H1 (cell line): ENCODE data around the gene TMIGD3. TPM values are rescaled to one million over a fixed set of nuclear protein-coding genes. Genes with fewer than 3 reads are reported as not detected.

Source experiments
- CTCF ChIA-PET: fragments of 300-600 bp; sonication (Branson Sonifier 250); formaldehyde crosslinking; loops from one replicate; lab custom pipeline; 2021; ENCODE audit not compliant: partially characterized antibody; lab: Charles Lee
- POLR2A ChIA-PET: fragments of 300-600 bp; sonication (Branson Sonifier 250); formaldehyde crosslinking; loops from one replicate; lab custom pipeline; 2021; ENCODE audit warnings: inconsistent platforms; ENCODE audit not compliant: partially characterized antibody; lab: Charles Lee
- DNase-seq, 2 experiments: peaks; one replicate each; pipeline versions ENCODE4 v3.0.0 to v3.0.0-alpha.2; 2010 to 2022; ENCODE audit warnings: low spot score in 2 of 2, low read depth in 1 of 2, mixed read lengths in 1 of 2
- FAIRE-seq: peaks from 2 replicates; lab custom pipeline; 2011; peaks lifted over from hg19 to GRCh38; lab: Jason Lieb, UNC
- H2AFZ ChIP-seq: 2 replicates; pipeline ENCODE4 v1.8.1; 2012; ENCODE audit warnings: low read length, inconsistent platforms
- H2AK5ac ChIP-seq: 2 replicates; pipeline ENCODE4 v1.6.1; 2013; ENCODE audit warnings: low read depth, low read length
- H2BK120ac ChIP-seq: replicated peaks from 2 replicates; pipeline ENCODE3; 2013; ENCODE audit warnings: low read depth, low read length, inconsistent platforms
- H2BK12ac ChIP-seq: 2 replicates; pipeline ENCODE4 v1.6.1; 2013; ENCODE audit warnings: low read depth, low read length
- H2BK15ac ChIP-seq: 2 replicates; pipeline ENCODE4 v1.6.1; 2013; ENCODE audit warnings: low read length
- H2BK20ac ChIP-seq: 2 replicates; pipeline ENCODE4 v1.6.1; 2013; ENCODE audit warnings: low read length
- H2BK5ac ChIP-seq: 2 replicates; pipeline ENCODE4 v1.6.1; 2013; ENCODE audit warnings: low read depth, low read length
- H3K14ac ChIP-seq: 2 replicates; pipeline ENCODE4 v1.6.1; 2013; ENCODE audit warnings: inconsistent platforms; ENCODE audit not compliant: insufficient read length
- H3K18ac ChIP-seq: 2 replicates; pipeline ENCODE4 v1.6.1; 2013; ENCODE audit warnings: low read length; ENCODE audit errors: extremely low read depth
- H3K23ac ChIP-seq: 2 replicates; pipeline ENCODE4 v1.6.1; 2013; ENCODE audit warnings: inconsistent platforms; ENCODE audit not compliant: insufficient read length
- H3K23me2 ChIP-seq: 2 replicates; pipeline ENCODE4 v1.6.1; 2013; ENCODE audit warnings: low read depth, low read length
- H3K27ac ChIP-seq: 2 replicates; pipeline ENCODE4 v1.6.1; 2011; ENCODE audit warnings: low read depth, low read length, inconsistent platforms
- H3K27me3 ChIP-seq, 4 experiments: replicated peaks in 1 of 4; 1 replicate in 1 of 4; 2 replicates in 3 of 4; pipeline versions ENCODE4 v1.6.1 to v1.8.1; 2011 to 2013; ENCODE audit warnings: low read length in 3 of 4, mild to moderate bottlenecking in 3 of 4, inconsistent platforms in 2 of 4, mixed read lengths in 2 of 4, moderate library complexity in 1 of 4; ENCODE audit not compliant: control insufficient read depth in 3 of 4, insufficient read depth in 3 of 4; ENCODE audit errors: extremely low read depth in 1 of 4
- H3K36me3 ChIP-seq, 4 experiments: 2 replicates each; pipeline versions ENCODE4 v1.6.1 to v1.8.1; 2011 to 2013; ENCODE audit warnings: mild to moderate bottlenecking in 4 of 4, low read length in 3 of 4, moderate library complexity in 2 of 4, control low read depth in 1 of 4, inconsistent platforms in 1 of 4; ENCODE audit not compliant: insufficient read depth in 4 of 4, control insufficient read depth in 2 of 4
- H3K4ac ChIP-seq: replicated peaks from 2 replicates; pipeline ENCODE3; 2013; ENCODE audit warnings: low read length, low read depth, mixed read lengths, inconsistent platforms; ENCODE audit not compliant: insufficient read length
- H3K4me1 ChIP-seq, 4 experiments: replicated peaks in 1 of 4; 1 replicate in 1 of 4; 2 replicates in 3 of 4; pipeline versions ENCODE4 v1.6.1 to v1.8.1; 2011 to 2013; ENCODE audit warnings: low read length in 3 of 4, inconsistent platforms in 2 of 4, mixed read lengths in 1 of 4; ENCODE audit not compliant: insufficient read depth in 4 of 4, control insufficient read depth in 3 of 4
- H3K4me2 ChIP-seq, 2 experiments: 2 replicates each; pipeline versions ENCODE4 v1.6.1 to v1.8.1; 2011 to 2013; ENCODE audit warnings: low read depth in 2 of 2, low read length in 2 of 2, control low read depth in 1 of 2, inconsistent platforms in 1 of 2, mild to moderate bottlenecking in 1 of 2; ENCODE audit not compliant: insufficient read depth in 1 of 2
- H3K4me3 ChIP-seq, 4 experiments: fragments of 200-600, 300-600 bp in 1 of 4; sonication (generic), shearing (Covaris generic), sonication (Bioruptor Twin) in 1 of 4; 2 replicates each; pipeline versions ENCODE4 v1.5.1 to v1.8.1; 2011 to 2016; ENCODE audit warnings: low read length in 4 of 4, low read depth in 3 of 4, control low read depth in 2 of 4, inconsistent platforms in 2 of 4, mild to moderate bottlenecking in 2 of 4, mixed read lengths in 1 of 4, moderate library complexity in 1 of 4; ENCODE audit not compliant: insufficient read depth in 2 of 4; ENCODE audit errors: extremely low read depth in 1 of 4
- H3K56ac ChIP-seq: replicated peaks from 2 replicates; pipeline ENCODE3; 2013; ENCODE audit warnings: low read depth, mild to moderate bottlenecking, mixed read lengths, low read length, inconsistent platforms; ENCODE audit not compliant: insufficient read length
- H3K79me1 ChIP-seq: 2 replicates; pipeline ENCODE4 v1.6.1; 2013; ENCODE audit warnings: low read depth, low read length, control low read depth
- H3K79me2 ChIP-seq, 2 experiments: 2 replicates each; pipeline versions ENCODE4 v1.6.1 to v1.8.1; 2012 to 2013; ENCODE audit warnings: low read length in 2 of 2, mild to moderate bottlenecking in 2 of 2, inconsistent platforms in 1 of 2; ENCODE audit not compliant: insufficient read depth in 2 of 2, control insufficient read depth in 1 of 2
- H3K9ac ChIP-seq, 4 experiments: replicated peaks in 1 of 4; 1 replicate in 1 of 4; 2 replicates in 3 of 4; pipeline versions ENCODE4 v1.6.1 to v1.8.1; 2011 to 2013; ENCODE audit warnings: low read depth in 3 of 4, low read length in 3 of 4, control low read depth in 2 of 4, mild to moderate bottlenecking in 2 of 4, moderate library complexity in 2 of 4, inconsistent platforms in 1 of 4; ENCODE audit errors: extremely low read depth in 1 of 4
- H3K9me3 ChIP-seq, 2 experiments: 2 replicates each; pipeline versions ENCODE4 v1.6.1 to v1.8.1; 2012 to 2013; ENCODE audit warnings: mild to moderate bottlenecking in 2 of 2, moderate library complexity in 2 of 2, control low read depth in 1 of 2, inconsistent platforms in 1 of 2, low read depth in 1 of 2, low read length in 1 of 2, mixed read lengths in 1 of 2; ENCODE audit not compliant: insufficient read depth in 2 of 2
- H4K20me1 ChIP-seq, 2 experiments: replicated peaks in 1 of 2; 2 replicates each; pipeline versions ENCODE3 to v1.8.1; 2011 to 2013; ENCODE audit warnings: inconsistent platforms in 2 of 2, low read length in 2 of 2, mild to moderate bottlenecking in 1 of 2; ENCODE audit not compliant: insufficient read depth in 2 of 2, control insufficient read depth in 1 of 2
- H4K5ac ChIP-seq: 2 replicates; pipeline ENCODE4 v1.6.1; 2013; ENCODE audit warnings: low read length, low read depth, mixed read lengths, inconsistent platforms; ENCODE audit not compliant: insufficient read length
- H4K8ac ChIP-seq: 2 replicates; pipeline ENCODE4 v1.8.0; 2013; ENCODE audit warnings: mild to moderate bottlenecking, moderate library complexity, low read length, inconsistent platforms; ENCODE audit not compliant: insufficient read depth; ENCODE audit errors: extremely low read depth
- H4K91ac ChIP-seq: replicated peaks from 2 replicates; pipeline ENCODE3; 2013; ENCODE audit warnings: low read length, mixed read lengths, inconsistent platforms; ENCODE audit not compliant: insufficient read length
- CTBP2 ChIP-seq: IDR thresholded peaks from 2 replicates; pipeline ENCODE4 v1.7.0; 2011; ENCODE audit warnings: borderline replicate concordance, mild to moderate bottlenecking, moderate library complexity, mixed read lengths, low read length; ENCODE audit not compliant: insufficient read depth, insufficient read length
- KDM5A ChIP-seq: fragments of 200-600 bp; IDR thresholded peaks from 2 replicates; pipeline ENCODE4 v1.7.1; 2012; ENCODE audit warnings: mild to moderate bottlenecking, low read length, inconsistent platforms, mixed read lengths
- RAD21 ChIP-seq, 2 experiments: IDR thresholded peaks in 1 of 2; conservative IDR thresholded peaks in 1 of 2; 2 replicates each; pipeline ENCODE4 v1.6.1; 2011; ENCODE audit warnings: low read depth in 2 of 2, low read length in 2 of 2, improper control_type of control experiment in 1 of 2, inconsistent platforms in 1 of 2, mild to moderate bottlenecking in 1 of 2, moderate library complexity in 1 of 2
- SP4 ChIP-seq: IDR thresholded peaks from 2 replicates; pipeline ENCODE4 v1.6.1; 2012; ENCODE audit warnings: low read length, inconsistent platforms
- WGBS, 2 experiments: shearing (Covaris generic) in 1 of 2; methylation state at CpG; one replicate each; pipeline versions ENCODE4 v1.1.6 to v1.1.7; 2013 to 2015; ENCODE audit warnings: low lambda C conversion rate in 2 of 2, mixed read lengths in 2 of 2, inconsistent platforms in 1 of 2, low coverage in 1 of 2, missing lambda C conversion rate in 1 of 2; ENCODE audit not compliant: insufficient replicate concordance in 2 of 2, insufficient coverage in 1 of 2, insufficient read length in 1 of 2; ENCODE audit errors: extremely low coverage in 1 of 2, missing lambda C conversion rate in 1 of 2; 5-methylcytosine and 5-hydroxymethylcytosine counted together
- polyA plus RNA-seq, 7 experiments: library from polyadenylated mRNA; depleted of rRNA in 3 of 7; stranded (reverse) in 5 of 7; unstranded in 2 of 7; fragments of >200 nt in 5 of 7; fragments of 200-250 nt in 2 of 7; gene quantifications; 1 replicate in 5 of 7; 2 replicates in 1 of 7; 4 replicates in 1 of 7; pipeline versions ENCODE4 v1.2.1 to v1.2.3, GENCODE V29; 2011 to 2013; ENCODE audit warnings: missing spikeins in 2 of 7, mixed read lengths in 2 of 7
- total RNA-seq: library from RNA; stranded (reverse); fragmentation: NEBNext Ultra II Directional; extraction: Animal tissue kit (Norgen Biotek cat#: 25700); gene quantifications from 2 replicates; pipeline ENCODE4 v1.2.1, GENCODE V29; 2021
- TF ChIP-seq, protein P1 (sequence below): IDR thresholded peaks from 2 replicates; pipeline ENCODE4 v1.6.1; 2012; ENCODE audit warnings: inconsistent platforms

The TMIGD3 gene
- total and polyA plus RNA-seq, 2 of the 8 experiments (the other 6 are each of a cell fraction or from before 2014, with no cell fraction given), result not detected

DNA sequence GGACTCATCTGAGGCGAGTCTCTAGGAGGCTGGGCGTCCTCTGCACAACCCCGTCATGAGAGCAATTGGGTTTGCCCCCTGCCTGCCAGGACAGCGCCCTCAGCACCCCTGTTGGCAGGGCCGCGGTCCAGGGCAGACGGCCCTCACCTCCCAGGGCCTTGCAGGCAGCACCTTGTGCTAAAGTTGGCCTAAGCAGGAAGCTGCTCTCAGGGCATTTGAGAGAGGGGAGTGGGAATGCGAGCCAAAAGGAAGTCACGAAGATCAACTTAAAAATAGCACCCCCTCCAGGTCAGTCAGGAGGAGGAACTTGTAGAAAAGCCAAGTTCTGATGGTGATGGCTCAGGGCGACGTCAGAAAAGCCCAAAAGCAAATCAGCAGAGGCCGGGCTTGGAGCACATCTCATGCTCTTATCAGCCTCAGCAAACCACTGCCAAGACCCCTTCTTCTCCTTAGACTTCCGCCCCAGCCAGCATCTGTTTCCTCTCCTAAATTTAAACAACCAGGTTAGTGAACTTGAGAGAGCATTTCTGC is 12.6 kb upstream of the TMIGD3 start:
- Histone ChIP-seq H3K4ac (peak overlapping the region; percentile 70), H2BK12ac (no peak overlapping the region), H2BK15ac (no peak overlapping the region), H3K14ac (no peak overlapping the region), H3K27me3 (peaks cover 0 to 1% (median 0%) of the 10 kb centered on the region in 4 experiments; a peak in 2 of 7 replicates), H4K8ac (peak overlapping the region; percentile 94), H4K5ac (peak overlapping the region; percentile 26), H3K18ac (no peak overlapping the region; the same call in 1 of the 2 replicates), H4K20me1 (no peaks in the 10 kb centered on the region), H2BK5ac (no peak overlapping the region), H3K23me2 (no peaks in the 10 kb centered on the region), H3K56ac (no peak overlapping the region), H3K4me1 (no peaks in the 10 kb centered on the region; a peak in 2 of 7 replicates), H3K23ac (no peak overlapping the region), H4K91ac (peak overlapping the region; percentile 81), H3K9me3 (no peaks in the 10 kb centered on the region), H3K36me3 (no peaks in the 10 kb centered on the region), H3K27ac (no peak overlapping the region), H2BK120ac (no peak overlapping the region), H2BK20ac (no peak overlapping the region), H3K4me2 (peak overlapping the region; percentile 9 to 44; a peak in 3 of 4 replicates), H2AK5ac (no peak overlapping the region), H2AFZ (peak overlapping the region; percentile 93; the same call in 1 of the 2 replicates), H3K79me2 (no peaks in the 10 kb centered on the region), H3K79me1 (no peaks in the 10 kb centered on the region), H3K4me3 (peak overlapping the region in 1 of 4 experiments; percentile 30; a peak in 2 of 8 replicates), H3K9ac (no peak overlapping the region)
- peak; percentile 17 to 67 for DNase-seq
- CTCF ChIA-PET, result interaction anchor here (0.6 to 2.2 kb wide), 17 partner anchors 9 to 235 kb away, joined by 3 to 33 read pairs (median 3); partner anchors contain the start of genes ADORA3 and TMIGD3
- POLR2A ChIA-PET, result interaction anchor here (1.7 kb wide), 1 partner anchor 223 kb away, joined by 4 read pairs; the partner anchor contains the start of gene INKA2
- no peak for FAIRE-seq
- WGBS, 2 experiments, result 51% methylated on average over 10 of the region's 13 CpGs; no CpG with 5 or more reads in 1 of the 2 experiments
- TF ChIP-seq SP4 (no peak), CTBP2 (no peak), RAD21 (IDR thresholded peaks at IDR 0.05 in 1 of 2, conservative IDR thresholded peaks at IDR 0.05 in 1 of 2; ENCODE audit: low read depth in 2 of 2, low read length in 2 of 2) (peak; percentile 5 to 22; a peak in 1 of 4 replicates), KDM5A (no peak)
- TF ChIP-seq, protein P1, sequence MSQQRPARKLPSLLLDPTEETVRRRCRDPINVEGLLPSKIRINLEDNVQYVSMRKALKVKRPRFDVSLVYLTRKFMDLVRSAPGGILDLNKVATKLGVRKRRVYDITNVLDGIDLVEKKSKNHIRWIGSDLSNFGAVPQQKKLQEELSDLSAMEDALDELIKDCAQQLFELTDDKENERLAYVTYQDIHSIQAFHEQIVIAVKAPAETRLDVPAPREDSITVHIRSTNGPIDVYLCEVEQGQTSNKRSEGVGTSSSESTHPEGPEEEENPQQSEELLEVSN, result peak; percentile 89
